ENCODE measurements around the gene RAB6A. TPM values are rescaled to one million over a fixed set of nuclear protein-coding genes. Genes with fewer than 3 reads are reported as not detected.

The RAB6A gene
- total RNA-seq, 3 donors from 2014 or later (not counting 1 experiment from before 2014, with no cell fraction given) = 72.2 to 107 (median 97.7) TPM

- Histone ChIP-seq H3K27ac (ENCODE audit: low read length) (no peak overlapping the region), H3K4me3 (ENCODE audit: low read length) (no peak overlapping the region), H3K36me3 (ENCODE audit: control insufficient read depth, insufficient read depth, low read length) (no peaks in the 10 kb centered on the region), H3K4me1 (ENCODE audit: control insufficient read depth, insufficient read depth, low read length) (peaks cover 5% of the 10 kb centered on the region), H3K27me3 (ENCODE audit: control insufficient read depth, insufficient read depth, low read length) (peaks cover 2% of the 10 kb centered on the region), H3K9me3 (ENCODE audit: control insufficient read depth, insufficient read depth, low read length) (no peaks in the 10 kb centered on the region)
- ATAC-seq (peak; percentile 79 to 91 (median 91)), DNase-seq (peak; percentile 45 to 85)
- peaks cover 17 to 23% of the 10 kb centered on the region in 2 donors for H3K27me3 Mint-ChIP-seq (ENCODE audit: low read depth in 2 of 2)
- intact Hi-C loops (cut with micrococcal nuclease) = loop anchor here (1.0 kb wide), 1 partner anchor 35 kb away; no protein-coding TSS in a partner anchor
- TF ChIP-seq CTCF (IDR thresholded peaks at IDR 0.05) = peak; percentile 92
- no peak overlapping the region for H3K27ac Mint-ChIP-seq
- no peaks in the 10 kb centered on the region for H3K36me3 Mint-ChIP-seq
- H3K9me3 Mint-ChIP-seq = no peaks in the 10 kb centered on the region
- H3K4me3 Mint-ChIP-seq = no peak overlapping the region
- WGBS (ENCODE audit: insufficient coverage) = 31% methylated on average over 19 of the region's 19 CpGs
- H3K4me1 Mint-ChIP-seq = peaks cover 0 to 3% of the 10 kb centered on the region in 2 donors
These were observed 135.1 kb downstream of the RAB6A start for GRCh38 chr11:73625696-73626318.

Other genes starting within 250 kb of the RAB6A start
- gene FAM168A, start 163.0 kb downstream of the RAB6A start, total RNA-seq = 10 to 100 TPM; 27.4 to 39.8 (median 30.4) TPM
- 1 to 10 TPM; 2.9 to 4.3 (median 3.9) TPM for gene PLEKHB1, start 114.5 kb downstream of the RAB6A start, total RNA-seq
- 10 to 100 TPM; 19.5 to 24.9 (median 21.2) TPM for gene MRPL48, start 26.8 kb upstream of the RAB6A start, total RNA-seq
- 10 to 100 TPM; 23.0 to 32.9 (median 26.0) TPM for gene COA4, start 115.8 kb upstream of the RAB6A start, total RNA-seq
- 10 to 100 TPM; 12.0 to 14.9 (median 13.7) TPM for gene PAAF1, start 115.9 kb upstream of the RAB6A start, total RNA-seq
- gene DNAJB13, start 190.0 kb upstream of the RAB6A start, total RNA-seq = under 1 TPM in 1 of 3 donors, not detected in 2; 0.45 TPM
- 100 to 1,000 TPM; 463 to 946 (median 562) TPM for gene UCP2, start 221.8 kb upstream of the RAB6A start, total RNA-seq
- 1 to 10 TPM; 7.8 to 8.6 (median 8.5) TPM for gene UCP3, start 248.0 kb upstream of the RAB6A start, total RNA-seq

All from natural killer cell (primary cell).